Activated naive CD4-positive, alpha-beta T cell (primary cell): ENCODE measurements around the gene ZNF664.

Source experiments
- DNase-seq, 4 experiments: peaks; one replicate each; lab custom pipeline; 2025; lab: John Stamatoyannopoulos, UW

The ZNF664 gene

DNA sequence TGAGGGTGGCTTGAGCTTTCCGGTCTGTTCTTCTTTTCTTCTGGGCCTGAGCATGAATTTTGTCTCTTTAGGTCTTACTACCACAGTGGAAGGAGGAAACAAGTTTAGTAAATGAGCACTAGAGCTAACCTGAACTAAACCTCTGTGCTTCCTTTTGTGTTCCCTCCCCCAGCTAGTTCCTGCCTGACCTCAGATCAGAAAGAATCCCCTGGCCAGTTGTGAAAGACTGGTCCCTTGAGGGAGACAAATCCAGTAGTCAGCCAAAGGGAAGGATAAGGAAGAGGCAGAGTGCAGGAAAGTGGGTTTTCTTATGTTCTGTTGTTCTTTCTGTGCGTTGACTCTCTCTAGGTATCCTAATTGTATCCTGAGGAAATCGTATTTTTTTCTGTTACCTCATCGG, 17.5 kb downstream of the ZNF664 start:
- no peak for DNase-seq

DNA sequence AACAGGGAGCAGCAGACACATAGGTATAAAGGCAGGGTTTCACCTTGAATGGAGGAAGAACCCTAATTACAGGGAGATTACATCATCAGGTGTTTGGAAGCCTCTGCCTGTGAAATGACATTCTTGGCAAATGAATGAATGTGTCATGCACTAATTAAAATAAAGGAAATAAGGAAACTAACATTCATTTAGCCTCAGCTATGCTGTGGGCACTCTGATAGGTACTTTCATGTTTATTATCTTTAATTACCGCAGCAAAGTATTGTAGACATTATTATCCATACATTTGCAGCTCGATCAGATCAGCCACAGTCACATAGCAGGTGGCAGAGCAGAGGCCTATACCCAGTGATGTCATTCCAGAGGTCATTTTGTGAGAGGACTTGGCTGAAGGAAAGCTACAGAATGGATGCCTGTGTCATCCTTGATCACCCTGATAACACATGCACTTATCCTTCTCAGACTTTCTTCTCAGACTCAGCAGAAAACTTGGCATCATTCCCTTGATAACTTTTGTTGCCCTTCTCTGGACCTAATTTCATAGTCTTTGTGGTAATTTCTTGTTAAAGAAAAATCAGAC, 18.4 kb downstream of the ZNF664 start:
- no peak for DNase-seq

GRCh38 chr12:123992118-123992825, 19.3 kb downstream of the ZNF664 start:
- DNase-seq: no peak

DNA sequence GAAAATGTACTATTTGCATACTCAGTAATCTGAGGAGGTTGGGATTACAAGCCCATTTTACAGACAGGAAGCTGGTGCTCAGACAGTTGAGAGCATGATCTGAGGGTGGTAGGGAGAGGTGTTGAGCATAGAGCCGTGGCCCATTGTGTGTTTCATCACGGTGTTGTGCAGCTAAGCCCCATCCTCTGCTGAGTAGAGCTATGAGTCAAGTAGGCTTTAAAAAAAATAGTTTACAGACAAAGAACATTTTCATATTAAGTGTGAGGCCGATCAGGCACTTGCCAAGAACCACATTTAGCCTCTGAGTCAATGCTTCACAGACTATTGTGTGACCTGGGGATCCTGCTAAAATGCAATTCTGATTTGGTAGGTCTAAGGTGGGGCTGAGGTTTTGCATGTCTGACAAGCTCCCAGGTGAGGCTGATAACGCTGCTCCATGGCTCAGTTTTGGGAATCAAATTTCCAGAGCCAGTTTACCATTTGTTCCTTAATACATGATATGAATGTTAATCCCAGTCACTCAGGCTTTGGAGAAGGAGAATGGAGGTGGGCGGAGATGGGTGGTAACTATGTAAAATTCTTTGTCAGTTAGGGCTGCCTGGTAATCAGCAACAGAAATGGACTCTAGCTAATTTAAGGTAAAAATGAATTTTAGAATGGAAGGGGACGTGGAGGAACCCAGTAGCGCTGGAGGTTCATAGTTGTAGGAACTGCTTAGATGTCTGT, 22.2 kb downstream of the ZNF664 start:
- DNase-seq: no peak

GRCh38 chr12:123996581-123996980, 23.6 kb downstream of the ZNF664 start:
- DNase-seq: no peak

DNA sequence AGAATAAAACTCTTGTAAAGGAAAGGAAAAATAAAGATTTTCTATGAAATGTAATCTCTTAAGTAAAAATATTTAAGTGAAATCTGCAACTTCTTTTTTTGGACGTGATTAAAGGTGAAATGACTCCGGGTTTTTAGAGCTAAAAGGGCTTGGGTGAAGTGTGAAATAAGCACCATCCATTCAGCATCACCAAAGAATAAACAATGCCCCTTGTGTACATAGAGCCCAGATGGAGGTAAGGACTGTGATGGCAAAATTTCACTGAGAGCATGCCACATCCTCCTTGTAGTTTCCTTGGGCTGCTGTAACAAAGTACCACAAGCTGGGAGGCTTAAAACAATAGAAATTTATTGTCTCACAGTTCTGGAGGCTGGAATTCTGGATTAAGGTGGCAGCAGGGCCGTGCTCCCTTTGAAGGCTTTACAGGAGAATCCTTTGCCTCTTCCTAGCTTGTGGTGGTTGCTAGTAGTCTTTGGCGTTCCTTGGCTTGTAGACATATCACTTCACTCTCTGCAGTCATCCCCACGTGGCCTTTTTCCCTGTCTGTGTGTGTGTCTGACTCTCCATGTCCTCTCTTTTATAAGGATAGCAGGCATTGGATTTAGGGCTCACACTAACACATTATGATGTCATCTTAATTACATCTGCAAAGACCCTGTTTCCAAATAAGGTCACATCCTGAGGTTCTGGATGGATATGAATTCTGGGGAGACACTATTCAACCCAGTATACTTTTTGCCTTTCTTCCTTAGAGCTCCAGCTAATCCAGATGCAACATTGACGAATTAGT, 24.2 kb downstream of the ZNF664 start:
- no peak for DNase-seq

DNA sequence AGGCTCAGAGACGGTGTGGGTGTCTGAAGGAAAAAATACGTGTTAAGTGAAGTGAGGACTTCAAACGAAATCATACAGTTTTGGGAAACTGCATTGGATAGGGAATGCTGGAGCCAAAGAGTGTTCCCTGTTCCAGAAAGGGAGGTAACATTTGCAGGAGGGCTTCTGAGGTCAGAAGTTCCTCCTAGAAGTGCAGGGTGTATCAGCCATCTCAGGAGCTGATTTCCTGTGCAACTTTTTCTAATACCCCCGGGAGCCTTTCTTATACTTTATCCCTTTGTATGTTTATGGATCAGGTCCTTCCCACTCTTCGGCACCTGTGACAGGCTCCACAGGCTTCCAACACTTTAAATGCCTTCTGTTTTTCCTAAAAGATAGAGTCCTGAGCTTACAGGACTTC, 24.9 kb downstream of the ZNF664 start:
- no peak for DNase-seq

DNA sequence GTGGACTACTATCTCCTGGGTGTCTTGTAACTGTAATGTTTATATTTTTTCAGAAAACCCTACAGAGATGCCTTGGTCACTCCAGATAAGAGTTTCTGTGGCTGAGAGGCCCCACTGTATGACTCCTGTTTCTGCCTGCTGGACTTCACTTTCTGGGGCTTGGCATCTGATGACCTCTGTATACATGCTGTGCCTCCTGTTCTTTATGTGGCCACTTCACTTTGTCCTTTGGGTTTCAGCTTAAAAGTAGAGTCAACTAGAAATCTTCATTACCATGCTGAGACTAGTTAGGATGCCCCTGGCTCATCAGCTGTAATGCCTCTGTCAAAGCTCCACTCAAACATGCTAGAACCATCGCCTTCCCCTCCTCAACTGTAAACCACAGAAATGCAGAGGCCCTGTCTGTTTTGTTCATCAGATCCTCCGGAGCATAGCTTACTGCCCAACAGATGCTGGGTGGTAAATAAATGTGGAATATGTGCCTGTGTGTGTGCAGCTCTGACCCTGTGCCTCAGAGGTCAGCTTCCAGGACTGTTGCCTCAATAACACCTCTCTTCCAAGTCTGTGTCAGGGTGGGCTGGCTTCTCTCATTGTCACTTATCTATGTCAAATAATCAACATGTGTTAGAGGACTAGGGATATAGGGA, 25.5 kb downstream of the ZNF664 start:
- no peak for DNase-seq

DNA sequence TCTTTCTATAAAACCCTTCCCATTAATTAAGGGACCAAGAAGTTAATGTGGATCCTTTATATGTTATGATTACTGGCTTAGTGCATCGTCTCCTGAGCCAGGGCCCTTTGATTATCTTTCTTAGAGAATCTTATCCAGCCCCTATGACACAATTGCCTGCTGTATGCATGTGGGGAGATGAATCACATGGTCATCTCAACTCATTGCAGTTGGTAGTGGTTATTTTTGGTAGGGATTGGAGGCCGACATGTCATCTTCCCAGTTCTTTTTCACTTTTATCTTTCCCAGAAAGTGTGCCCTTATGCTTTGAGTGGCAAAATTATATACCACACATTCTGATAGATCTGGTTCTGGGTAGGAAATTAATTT, 26.0 kb downstream of the ZNF664 start:
- DNase-seq: no peak

- DNase-seq: no peak
Measured at GRCh38 chr12:124000111-124000510, 27.1 kb downstream of the ZNF664 start.

GRCh38 chr12:124001343-124001742, 28.3 kb downstream of the ZNF664 start:
- no peak for DNase-seq

- DNase-seq: no peak
Measured at GRCh38 chr12:124002021-124002644, 29.1 kb downstream of the ZNF664 start.

DNA sequence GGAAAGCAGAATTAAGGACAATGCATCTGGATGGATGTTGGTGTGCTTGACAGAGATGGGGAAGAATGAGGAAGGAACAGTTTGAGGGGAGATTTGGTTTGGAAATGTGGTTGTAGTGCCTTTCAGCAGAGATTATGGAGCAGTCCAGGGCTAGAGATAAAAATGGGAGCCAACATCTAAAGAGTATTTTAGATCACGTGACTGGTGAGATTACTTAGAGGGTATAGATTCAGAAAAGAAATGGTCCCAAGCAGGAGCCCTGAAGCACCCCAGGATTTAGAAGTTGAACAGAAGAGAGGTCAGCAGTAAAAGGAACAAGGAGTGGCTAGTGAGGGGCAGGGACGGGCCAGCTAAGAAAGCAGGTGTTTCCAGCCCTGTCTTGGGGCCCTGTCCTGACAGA, 29.6 kb downstream of the ZNF664 start:
- no peak for DNase-seq

- no peak for DNase-seq
Measured at GRCh38 chr12:124004233-124004875, 31.3 kb downstream of the ZNF664 start.

- DNase-seq: peak in 2 of 4 experiments; percentile 6 to 7
Measured at GRCh38 chr12:124006085-124006845, 33.2 kb downstream of the ZNF664 start.

DNA sequence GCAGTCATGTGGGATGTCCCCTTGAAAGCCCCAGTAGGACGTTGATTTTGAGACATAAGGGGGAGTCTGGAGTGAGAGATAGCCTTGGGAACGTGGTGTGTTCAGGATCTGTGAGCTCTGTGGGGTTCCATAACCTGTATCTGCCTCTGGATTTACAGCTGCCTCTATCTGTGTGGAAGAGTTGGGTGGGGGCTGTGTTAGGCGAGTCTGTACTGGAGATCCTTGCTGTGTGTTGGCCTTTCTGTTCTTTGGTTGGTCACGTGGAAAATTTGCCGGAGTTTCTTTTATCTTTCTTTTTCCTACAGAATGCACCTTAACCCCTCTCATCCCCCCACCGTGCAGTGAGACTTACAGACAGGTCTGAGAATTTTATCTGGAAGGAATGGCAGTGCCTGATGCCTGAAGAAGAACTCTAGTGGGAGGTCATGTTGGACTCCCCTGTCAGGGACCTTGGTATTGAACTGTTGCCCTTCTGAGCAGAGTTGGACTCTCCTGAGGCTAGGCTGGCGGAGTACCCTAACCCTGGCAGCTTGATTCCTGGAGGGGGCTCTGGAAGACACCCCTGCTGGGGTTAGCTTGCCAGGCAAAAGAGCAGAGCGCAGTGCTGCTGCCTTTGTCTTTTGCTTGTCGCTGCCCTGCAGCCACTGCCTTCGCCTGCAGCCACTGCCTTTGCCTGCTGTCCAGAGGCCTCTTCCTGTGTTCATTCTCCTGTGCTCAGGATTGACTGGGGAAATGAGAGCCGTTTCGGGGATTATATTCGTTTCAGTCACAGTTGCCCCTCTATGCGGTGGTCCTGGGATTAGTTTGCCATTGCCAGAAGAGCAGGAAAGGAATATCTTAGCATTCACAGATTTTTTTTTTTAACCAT, 34.1 kb downstream of the ZNF664 start:
- DNase-seq: no peak

DNA sequence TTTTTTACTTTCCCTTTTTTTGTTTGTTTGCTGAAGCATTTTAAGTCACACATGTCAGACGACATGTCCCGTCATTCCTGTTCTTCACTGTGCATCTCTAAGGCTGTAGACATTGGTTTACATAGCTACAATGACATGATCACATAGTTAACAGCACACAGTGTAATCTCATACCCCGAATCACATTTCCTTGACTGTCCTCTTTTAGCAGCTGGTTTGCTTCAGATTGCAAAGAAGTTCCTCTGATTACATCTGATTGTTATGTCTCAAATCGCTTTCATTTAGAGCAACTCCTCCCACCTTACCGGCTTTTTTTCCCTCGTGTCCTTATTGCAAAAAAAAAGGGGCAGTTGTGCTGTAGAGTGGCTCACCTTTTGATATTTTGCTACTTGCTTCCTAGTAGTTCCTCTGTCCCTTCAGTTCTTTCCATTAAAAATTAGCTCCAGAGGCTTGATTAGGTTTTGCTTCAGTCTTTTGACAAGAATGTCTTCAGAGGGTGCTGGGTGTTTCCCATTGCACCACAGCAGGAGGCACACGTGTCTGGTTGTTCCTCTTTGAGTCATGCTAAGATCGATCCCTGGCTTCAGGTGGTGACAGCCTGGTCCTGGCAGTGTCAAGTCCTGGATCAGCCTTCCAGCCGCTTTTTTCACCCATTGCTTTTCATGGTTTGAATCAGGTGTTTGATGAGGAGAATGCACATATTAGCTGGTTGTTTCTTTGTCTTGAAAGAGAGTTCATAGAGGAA, 35.0 kb downstream of the ZNF664 start:
- no peak for DNase-seq

DNA sequence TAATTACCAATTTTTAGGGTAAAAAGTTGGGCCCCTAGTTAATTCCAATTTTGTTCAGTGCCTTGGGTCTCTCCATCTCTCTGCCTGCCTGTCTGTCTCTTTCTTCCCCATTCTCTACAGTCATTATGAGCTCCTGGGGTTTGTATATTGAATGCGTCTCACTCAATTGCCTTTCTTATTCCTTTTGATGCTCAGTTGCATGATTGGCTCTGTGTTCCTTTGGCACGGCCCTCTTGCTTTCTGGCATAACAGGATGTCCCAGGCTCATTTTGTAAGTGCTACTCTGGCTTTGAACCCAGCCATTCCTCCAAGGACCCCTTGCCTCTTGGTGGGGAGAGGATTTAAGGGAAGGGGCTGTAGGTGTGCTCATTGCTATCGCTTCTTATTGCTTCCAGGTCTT, 35.6 kb downstream of the ZNF664 start:
- no peak for DNase-seq

DNA sequence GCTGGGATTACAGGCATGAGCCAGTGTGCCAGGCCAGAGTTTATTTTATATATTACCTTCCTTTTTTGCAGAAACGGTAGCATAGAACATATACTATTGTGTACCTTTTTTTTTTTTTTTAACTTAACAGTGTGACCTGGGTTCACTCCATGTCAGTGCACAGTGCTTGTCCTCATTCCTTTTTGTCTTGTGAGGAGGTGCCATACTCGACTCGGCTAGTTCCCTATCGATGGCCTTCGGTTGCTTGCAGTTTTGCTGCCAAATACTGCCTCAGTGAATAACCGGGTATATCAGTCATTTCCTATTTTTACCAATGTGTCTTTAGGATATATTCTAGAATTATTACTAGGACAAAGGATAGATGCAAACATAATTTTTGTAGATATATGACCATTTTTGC, 36.8 kb downstream of the ZNF664 start:
- DNase-seq: no peak
